ENCODE measurements around the gene NPHP4.
"Not testable (repeated sequence)": the region's sequence is repeated elsewhere in the genome, so short reads cannot be mapped to it uniquely, and the experiment has no call there.

Gene NPHP4

GRCh38 chr1:6023346-6023745 is 31.1 kb upstream of the NPHP4 start:
- no peak for DNase-seq (ENCODE audit: low read depth)

- no peak for DNase-seq (ENCODE audit: low read depth)
Observed at GRCh38 chr1:6022193-6022592, 30.0 kb upstream of the NPHP4 start.

GRCh38 chr1:6019166-6019845 is 27.1 kb upstream of the NPHP4 start:
- no peak for DNase-seq (ENCODE audit: low read depth)

GRCh38 chr1:6017654-6018053 is 25.4 kb upstream of the NPHP4 start:
- DNase-seq (ENCODE audit: low read depth): not testable (repeated sequence)

- no peak for DNase-seq (ENCODE audit: low read depth)
Observed at GRCh38 chr1:6016191-6016865, 24.1 kb upstream of the NPHP4 start.

- DNase-seq (ENCODE audit: low read depth): no peak
Observed at GRCh38 chr1:6014130-6014999, 22.1 kb upstream of the NPHP4 start.

- DNase-seq (ENCODE audit: low read depth): no peak
Observed at GRCh38 chr1:6013491-6013890, 21.3 kb upstream of the NPHP4 start.

GRCh38 chr1:6012529-6013318 is 20.5 kb upstream of the NPHP4 start:
- DNase-seq (ENCODE audit: low read depth): no peak

- no peak for DNase-seq (ENCODE audit: low read depth)
Observed at GRCh38 chr1:6011946-6012258, 19.7 kb upstream of the NPHP4 start.

GRCh38 chr1:6011161-6011945 is 19.1 kb upstream of the NPHP4 start:
- DNase-seq (ENCODE audit: low read depth): no peak

GRCh38 chr1:6010554-6010953 is 18.3 kb upstream of the NPHP4 start:
- no peak for DNase-seq (ENCODE audit: low read depth)

- DNase-seq (ENCODE audit: low read depth): no peak
Observed at GRCh38 chr1:6009120-6010040, 17.2 kb upstream of the NPHP4 start.

- no peak for DNase-seq (ENCODE audit: low read depth)
Observed at GRCh38 chr1:6008696-6009095, 16.5 kb upstream of the NPHP4 start.

- DNase-seq (ENCODE audit: low read depth): no peak
Observed at GRCh38 chr1:6008084-6008415, 15.8 kb upstream of the NPHP4 start.

GRCh38 chr1:6007318-6008083 is 15.3 kb upstream of the NPHP4 start:
- DNase-seq (ENCODE audit: low read depth): no peak

GRCh38 chr1:6006882-6007281 is 14.7 kb upstream of the NPHP4 start:
- no peak for DNase-seq (ENCODE audit: low read depth)

- DNase-seq (ENCODE audit: low read depth): no peak
Observed at GRCh38 chr1:6005276-6005917, 13.2 kb upstream of the NPHP4 start.

GRCh38 chr1:6004412-6005123 is 12.3 kb upstream of the NPHP4 start:
- no peak for DNase-seq (ENCODE audit: low read depth)
